ENCODE data around the gene GRM4. TPM values are rescaled to one million over a fixed set of nuclear protein-coding genes. Genes with fewer than 3 reads are reported as not detected.
A peak's percentile ranks its signal among the peaks of the same experiment; 100 is the strongest.

GRM4 gene
- polyA plus RNA-seq (2012; rRNA removed) = not detected in 2 replicates
- polyA plus RNA-seq (2012; cell fraction: cytosol; rRNA removed) = not detected in 2 replicates
- polyA plus RNA-seq (2012; cell fraction: nucleus; rRNA removed) = 0.04 and 0.05 TPM in 2 replicates

DNA sequence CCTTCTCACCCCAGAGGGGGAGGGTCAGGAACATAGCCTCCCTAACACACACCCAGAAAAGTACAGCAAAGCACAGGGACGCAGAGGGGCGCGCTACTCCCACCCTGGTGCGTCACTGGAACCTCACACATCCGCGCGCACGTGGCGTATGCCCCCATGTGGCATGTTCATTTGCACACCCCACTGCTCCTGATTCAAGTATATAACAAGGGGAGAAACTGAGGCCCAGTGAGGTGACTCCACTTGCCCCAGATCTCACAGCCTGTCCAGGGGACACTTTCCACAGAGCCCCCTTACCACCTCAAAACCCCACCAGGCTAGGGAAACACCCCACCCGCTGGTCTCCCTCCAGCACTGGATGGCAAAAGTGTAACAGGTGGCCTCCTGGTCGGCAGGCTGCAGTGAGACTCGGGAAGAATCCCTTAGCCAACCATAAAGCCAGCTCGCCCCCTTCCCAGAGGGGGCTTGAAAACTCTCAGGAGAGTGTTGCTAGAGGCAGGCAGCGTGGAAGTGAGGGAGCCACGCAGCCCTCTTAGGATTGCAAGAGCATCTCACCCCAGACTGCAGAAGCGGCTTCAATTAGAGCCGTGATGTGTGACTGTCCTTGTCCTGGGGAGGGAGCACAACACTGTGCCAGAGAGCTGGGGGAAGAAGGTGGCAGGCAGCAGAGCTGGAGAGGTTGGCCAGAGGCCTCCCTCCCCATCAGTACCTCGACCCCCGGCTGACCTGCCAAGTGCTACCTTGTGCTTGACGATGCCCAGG, at the start of gene GRM4:
Gene GRM4, minus strand, starts transcription at position 67 of the 762 bp plus-strand sequence. CDS start 12,591 bp downstream, outside the sequence.
- 0 out of 2 replicates have a peak, but pooled peaks cover 4% of the 10 kb centered on the region for H4K20me1 ChIP-seq (ENCODE audit: insufficient read depth)
- no peaks in the 10 kb centered on the region for H3F3A ChIP-seq (replicated peaks; ENCODE audit: insufficient read depth)
- no peaks in the 10 kb centered on the region for H3K9me2 ChIP-seq
- no peak for TF ChIP-seq EP300 (IDR thresholded peaks at IDR 0.05; ENCODE audit: borderline replicate concordance in 1 of 2, low read depth in 1 of 2, low read length in 1 of 2)
- H3K4me3 ChIP-seq (ENCODE audit: low read depth in 2 of 2, low read length in 1 of 2) = peak within 1 kb of the TSS; percentile 42 to 56
- peaks cover 63% of the 10 kb centered on the region for H3K27me3 ChIP-seq (ENCODE audit: insufficient read depth)
- DNase-seq = no peak
- no peaks in the 10 kb centered on the region for H3K79me2 ChIP-seq (ENCODE audit: insufficient read depth)
- ChIA-PET POLR2A (no interaction called here), CTCF (interaction anchor here (0.6 to 10.6 kb wide), 23 partner anchors 8 to 449 kb away, joined by 3 to 85 read pairs (median 6); partner anchors contain the start of gene UQCC2)
- peaks cover 0 to 20% of the 10 kb centered on the region in 2 experiments; a peak in 2 of 4 replicates for H3K4me1 ChIP-seq (ENCODE audit: control insufficient read depth in 1 of 2, insufficient read depth in 2 of 2, low read depth in 1 of 2, low read length in 1 of 2)
- H3K9me3 ChIP-seq = no peaks in the 10 kb centered on the region
- H2AFZ ChIP-seq (ENCODE audit: low read depth) = no peak within 1 kb of the TSS
- H3K4me2 ChIP-seq = peak within 1 kb of the TSS; percentile 83
- H3K9ac ChIP-seq = no peak within 1 kb of the TSS
- no peaks in the 10 kb centered on the region for H3K36me3 ChIP-seq (replicated peaks in 1 of 2; ENCODE audit: control insufficient read depth in 1 of 2, insufficient read depth in 2 of 2, low read length in 1 of 2)
- WGBS (ENCODE audit: low lambda C conversion rate) = 43% methylated on average over 14 of the region's 20 CpGs
- no peak within 1 kb of the TSS for H3K27ac ChIP-seq (ENCODE audit: low read depth in 2 of 2, low read length in 1 of 2)

DNA sequence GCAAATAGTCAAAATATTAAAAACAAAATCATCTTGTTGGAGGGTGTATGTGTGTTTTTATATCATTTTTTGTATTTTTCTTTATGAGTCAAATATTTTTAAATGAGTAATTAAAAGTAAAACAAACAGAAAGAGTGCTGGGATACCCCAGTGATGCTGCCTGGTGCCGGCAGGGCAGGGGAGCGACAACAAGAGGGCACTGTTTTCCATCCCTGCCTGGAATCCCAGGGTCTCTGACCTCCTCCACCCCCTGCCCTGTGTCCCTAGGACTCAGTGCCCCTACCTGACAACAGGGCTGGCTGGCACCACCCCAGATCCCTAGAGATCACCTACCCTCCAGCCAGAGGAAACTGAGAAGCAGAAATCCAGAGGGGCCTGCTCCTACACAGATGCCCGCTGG, 48.9 kb upstream of the GRM4 start:
- ChIA-PET CTCF (interaction anchor here (0.7 to 4.3 kb wide), 6 partner anchors 13 to 221 kb away, joined by 3 to 62 read pairs (median 8); no protein-coding TSS in a partner anchor), POLR2A (no interaction called here)
- TF ChIP-seq, protein P1, sequence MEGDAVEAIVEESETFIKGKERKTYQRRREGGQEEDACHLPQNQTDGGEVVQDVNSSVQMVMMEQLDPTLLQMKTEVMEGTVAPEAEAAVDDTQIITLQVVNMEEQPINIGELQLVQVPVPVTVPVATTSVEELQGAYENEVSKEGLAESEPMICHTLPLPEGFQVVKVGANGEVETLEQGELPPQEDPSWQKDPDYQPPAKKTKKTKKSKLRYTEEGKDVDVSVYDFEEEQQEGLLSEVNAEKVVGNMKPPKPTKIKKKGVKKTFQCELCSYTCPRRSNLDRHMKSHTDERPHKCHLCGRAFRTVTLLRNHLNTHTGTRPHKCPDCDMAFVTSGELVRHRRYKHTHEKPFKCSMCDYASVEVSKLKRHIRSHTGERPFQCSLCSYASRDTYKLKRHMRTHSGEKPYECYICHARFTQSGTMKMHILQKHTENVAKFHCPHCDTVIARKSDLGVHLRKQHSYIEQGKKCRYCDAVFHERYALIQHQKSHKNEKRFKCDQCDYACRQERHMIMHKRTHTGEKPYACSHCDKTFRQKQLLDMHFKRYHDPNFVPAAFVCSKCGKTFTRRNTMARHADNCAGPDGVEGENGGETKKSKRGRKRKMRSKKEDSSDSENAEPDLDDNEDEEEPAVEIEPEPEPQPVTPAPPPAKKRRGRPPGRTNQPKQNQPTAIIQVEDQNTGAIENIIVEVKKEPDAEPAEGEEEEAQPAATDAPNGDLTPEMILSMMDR (IDR thresholded peaks at IDR 0.05) = peak; percentile 9; the same call in 1 of the 2 replicates
- no peak for TF ChIP-seq NRF1 (IDR thresholded peaks at IDR 0.05; ENCODE audit: low read depth, low read length)
- TF ChIP-seq, protein P2, sequence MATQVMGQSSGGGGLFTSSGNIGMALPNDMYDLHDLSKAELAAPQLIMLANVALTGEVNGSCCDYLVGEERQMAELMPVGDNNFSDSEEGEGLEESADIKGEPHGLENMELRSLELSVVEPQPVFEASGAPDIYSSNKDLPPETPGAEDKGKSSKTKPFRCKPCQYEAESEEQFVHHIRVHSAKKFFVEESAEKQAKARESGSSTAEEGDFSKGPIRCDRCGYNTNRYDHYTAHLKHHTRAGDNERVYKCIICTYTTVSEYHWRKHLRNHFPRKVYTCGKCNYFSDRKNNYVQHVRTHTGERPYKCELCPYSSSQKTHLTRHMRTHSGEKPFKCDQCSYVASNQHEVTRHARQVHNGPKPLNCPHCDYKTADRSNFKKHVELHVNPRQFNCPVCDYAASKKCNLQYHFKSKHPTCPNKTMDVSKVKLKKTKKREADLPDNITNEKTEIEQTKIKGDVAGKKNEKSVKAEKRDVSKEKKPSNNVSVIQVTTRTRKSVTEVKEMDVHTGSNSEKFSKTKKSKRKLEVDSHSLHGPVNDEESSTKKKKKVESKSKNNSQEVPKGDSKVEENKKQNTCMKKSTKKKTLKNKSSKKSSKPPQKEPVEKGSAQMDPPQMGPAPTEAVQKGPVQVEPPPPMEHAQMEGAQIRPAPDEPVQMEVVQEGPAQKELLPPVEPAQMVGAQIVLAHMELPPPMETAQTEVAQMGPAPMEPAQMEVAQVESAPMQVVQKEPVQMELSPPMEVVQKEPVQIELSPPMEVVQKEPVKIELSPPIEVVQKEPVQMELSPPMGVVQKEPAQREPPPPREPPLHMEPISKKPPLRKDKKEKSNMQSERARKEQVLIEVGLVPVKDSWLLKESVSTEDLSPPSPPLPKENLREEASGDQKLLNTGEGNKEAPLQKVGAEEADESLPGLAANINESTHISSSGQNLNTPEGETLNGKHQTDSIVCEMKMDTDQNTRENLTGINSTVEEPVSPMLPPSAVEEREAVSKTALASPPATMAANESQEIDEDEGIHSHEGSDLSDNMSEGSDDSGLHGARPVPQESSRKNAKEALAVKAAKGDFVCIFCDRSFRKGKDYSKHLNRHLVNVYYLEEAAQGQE (IDR thresholded peaks at IDR 0.05; ENCODE audit: low read depth, low read length) = no peak
- TF ChIP-seq FOXM1 (IDR thresholded peaks at IDR 0.05; ENCODE audit: low read depth) = no peak
- TF ChIP-seq MXI1 (IDR thresholded peaks at IDR 0.05; ENCODE audit: low read depth, low read length) = no peak
- TF ChIP-seq TCF12 (IDR thresholded peaks at IDR 0.05) = no peak
- Histone ChIP-seq H3K27ac (ENCODE audit: low read depth in 2 of 2, low read length in 1 of 2) (no peak overlapping the region), H3K79me2 (ENCODE audit: insufficient read depth) (no peaks in the 10 kb centered on the region), H3F3A (replicated peaks; ENCODE audit: insufficient read depth) (peaks cover 5% of the 10 kb centered on the region), H4K20me1 (ENCODE audit: insufficient read depth) (no peaks in the 10 kb centered on the region), H2AFZ (ENCODE audit: low read depth) (no peak overlapping the region), H3K36me3 (replicated peaks in 1 of 2; ENCODE audit: control insufficient read depth in 1 of 2, insufficient read depth in 2 of 2, low read length in 1 of 2) (no peaks in the 10 kb centered on the region), H3K4me1 (ENCODE audit: control insufficient read depth in 1 of 2, insufficient read depth in 2 of 2, low read depth in 1 of 2, low read length in 1 of 2) (peaks cover 0 to 8% of the 10 kb centered on the region in 2 experiments; a peak in 1 of 4 replicates), H3K9ac (no peak overlapping the region), H3K4me2 (no peak overlapping the region), H3K4me3 (ENCODE audit: low read depth in 2 of 2, low read length in 1 of 2) (no peak overlapping the region), H3K27me3 (ENCODE audit: insufficient read depth) (no peaks in the 10 kb centered on the region), H3K9me3 (no peaks in the 10 kb centered on the region), H3K9me2 (no peaks in the 10 kb centered on the region)
- DNase-seq = no peak
- 85% methylated on average over 3 of the region's 3 CpGs for WGBS (ENCODE audit: low lambda C conversion rate)

Measured in SK-N-SH (cell line).